Lower leg skin (tissue), 4 donors: Measurements from ENCODE around the gene TXNRD2. TPM values are rescaled to one million over a fixed set of nuclear protein-coding genes. Genes with fewer than 3 reads are reported as not detected.

ENCODE experiments used
- DNase-seq, 2 donors: peaks; one replicate each; pipeline ENCODE4 v3.0.0-alpha.2; 2019; ENCODE audit warnings: low spot score in 2 of 2
- H3K4me3 ChIP-seq: fragments of 200-600 bp; sonication (generic); 2 replicates; pipeline ENCODE4 v1.5.1; 2017; ENCODE audit warnings: mild to moderate bottlenecking, low read depth; ENCODE audit not compliant: poor library complexity, severe bottlenecking
- POLR2A ChIP-seq, 2 donors: fragments of 450-650 bp; IDR thresholded peaks; one replicate each; pipeline ENCODE4 v1.6.1; 2016 to 2017; ENCODE audit warnings: antibody characterized with exemption in 2 of 2, mild to moderate bottlenecking in 1 of 2, moderate library complexity in 1 of 2
- WGBS, 2 donors: methylation state at CpG; one replicate each; pipeline ENCODE4 v1.1.5; 2018; 5-methylcytosine and 5-hydroxymethylcytosine counted together
- intact Hi-C: fragments of 100-400 bp; cut with DNase I; formaldehyde crosslinking; loops from one replicate; pipeline ENCODE4 v1.15.0; 2023; ENCODE audit warnings: low total_unique reads
- total RNA-seq, 4 donors: library from RNA; depleted of rRNA; stranded (reverse); fragments of >200 nt; gene quantifications; one replicate each; pipeline ENCODE4 v1.1.0, GENCODE V29; 2016
- TF ChIP-seq, protein P1 (sequence below), 3 donors: fragments of 450-650 bp; IDR thresholded peaks; one replicate each; pipeline ENCODE4 v1.5.1; 2016; ENCODE audit warnings: antibody characterized with exemption in 3 of 3, mild to moderate bottlenecking in 3 of 3, moderate library complexity in 2 of 3

The TXNRD2 gene
- total RNA-seq, 4 donors from 2014 or later = 10.9 to 16.8 (median 15.2) TPM

DNA sequence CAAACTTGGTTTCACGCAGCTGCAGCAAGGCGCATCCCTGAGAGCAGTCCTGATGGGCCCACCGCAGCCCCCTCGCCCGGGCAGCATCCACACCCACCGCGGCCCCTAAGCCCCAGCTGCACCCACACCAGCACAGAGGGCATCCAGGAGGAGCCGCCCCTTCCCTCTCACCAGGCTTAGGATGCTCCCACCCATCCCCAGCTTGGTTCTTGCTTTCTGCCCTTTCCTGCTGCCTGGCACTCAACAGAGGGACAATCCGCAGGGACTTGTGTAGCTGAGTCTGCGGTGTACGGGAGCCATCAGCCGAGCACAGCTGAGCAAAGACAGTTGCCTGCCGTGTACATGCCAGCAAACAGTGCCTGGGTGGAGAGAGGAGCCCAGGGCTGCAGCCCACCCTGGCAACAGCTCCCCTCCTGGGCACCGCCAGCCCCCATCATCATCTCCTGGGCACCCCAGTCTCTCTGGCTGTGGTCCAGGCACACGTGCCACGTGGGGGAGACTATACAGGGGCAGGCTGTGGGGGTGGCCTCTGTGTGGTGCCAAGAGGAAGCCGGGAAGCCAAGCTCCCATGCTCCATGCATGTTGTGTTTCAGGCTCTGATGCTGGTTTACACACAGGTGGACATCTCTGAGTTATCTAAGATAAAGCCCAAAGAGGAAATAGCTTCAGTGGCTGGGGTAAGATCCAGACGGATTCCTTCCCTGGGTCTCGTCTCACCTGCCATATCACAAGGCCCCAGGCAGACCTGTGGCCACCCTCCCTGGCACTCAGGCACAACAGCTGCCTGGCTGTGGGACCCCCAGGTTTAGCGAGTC lies 50.9 kb downstream of the TXNRD2 start:
- intact Hi-C loops = no loop called here
- H3K4me3 ChIP-seq = no peak overlapping the region
- TF ChIP-seq, protein P1, sequence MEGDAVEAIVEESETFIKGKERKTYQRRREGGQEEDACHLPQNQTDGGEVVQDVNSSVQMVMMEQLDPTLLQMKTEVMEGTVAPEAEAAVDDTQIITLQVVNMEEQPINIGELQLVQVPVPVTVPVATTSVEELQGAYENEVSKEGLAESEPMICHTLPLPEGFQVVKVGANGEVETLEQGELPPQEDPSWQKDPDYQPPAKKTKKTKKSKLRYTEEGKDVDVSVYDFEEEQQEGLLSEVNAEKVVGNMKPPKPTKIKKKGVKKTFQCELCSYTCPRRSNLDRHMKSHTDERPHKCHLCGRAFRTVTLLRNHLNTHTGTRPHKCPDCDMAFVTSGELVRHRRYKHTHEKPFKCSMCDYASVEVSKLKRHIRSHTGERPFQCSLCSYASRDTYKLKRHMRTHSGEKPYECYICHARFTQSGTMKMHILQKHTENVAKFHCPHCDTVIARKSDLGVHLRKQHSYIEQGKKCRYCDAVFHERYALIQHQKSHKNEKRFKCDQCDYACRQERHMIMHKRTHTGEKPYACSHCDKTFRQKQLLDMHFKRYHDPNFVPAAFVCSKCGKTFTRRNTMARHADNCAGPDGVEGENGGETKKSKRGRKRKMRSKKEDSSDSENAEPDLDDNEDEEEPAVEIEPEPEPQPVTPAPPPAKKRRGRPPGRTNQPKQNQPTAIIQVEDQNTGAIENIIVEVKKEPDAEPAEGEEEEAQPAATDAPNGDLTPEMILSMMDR (IDR thresholded peaks at IDR 0.05) = no peak
- TF ChIP-seq POLR2A (IDR thresholded peaks at IDR 0.05) = no peak
- no peak for DNase-seq
- WGBS, 2 donors = 40 to 71% methylated on average over 10 to 19 of the region's 20 CpGs

- DNase-seq = no peak
- intact Hi-C loops = no loop called here
- H3K4me3 ChIP-seq = no peak overlapping the region
- TF ChIP-seq POLR2A (IDR thresholded peaks at IDR 0.05) = no peak
- TF ChIP-seq, protein P1 (IDR thresholded peaks at IDR 0.05) = no peak
- 84 to 87% methylated on average over 9 of the region's 9 CpGs for WGBS, 2 donors
Observed at GRCh38 chr22:19889951-19890350, 51.7 kb downstream of the TXNRD2 start.

GRCh38 chr22:19888131-19888746 lies 53.4 kb downstream of the TXNRD2 start:
- H3K4me3 ChIP-seq = no peak overlapping the region
- DNase-seq = no peak
- intact Hi-C loops = no loop called here
- 47 to 55% methylated on average over 13 to 17 of the region's 17 CpGs for WGBS, 2 donors
- no peak for TF ChIP-seq POLR2A (IDR thresholded peaks at IDR 0.05)
- TF ChIP-seq, protein P1 (IDR thresholded peaks at IDR 0.05) = no peak

DNA sequence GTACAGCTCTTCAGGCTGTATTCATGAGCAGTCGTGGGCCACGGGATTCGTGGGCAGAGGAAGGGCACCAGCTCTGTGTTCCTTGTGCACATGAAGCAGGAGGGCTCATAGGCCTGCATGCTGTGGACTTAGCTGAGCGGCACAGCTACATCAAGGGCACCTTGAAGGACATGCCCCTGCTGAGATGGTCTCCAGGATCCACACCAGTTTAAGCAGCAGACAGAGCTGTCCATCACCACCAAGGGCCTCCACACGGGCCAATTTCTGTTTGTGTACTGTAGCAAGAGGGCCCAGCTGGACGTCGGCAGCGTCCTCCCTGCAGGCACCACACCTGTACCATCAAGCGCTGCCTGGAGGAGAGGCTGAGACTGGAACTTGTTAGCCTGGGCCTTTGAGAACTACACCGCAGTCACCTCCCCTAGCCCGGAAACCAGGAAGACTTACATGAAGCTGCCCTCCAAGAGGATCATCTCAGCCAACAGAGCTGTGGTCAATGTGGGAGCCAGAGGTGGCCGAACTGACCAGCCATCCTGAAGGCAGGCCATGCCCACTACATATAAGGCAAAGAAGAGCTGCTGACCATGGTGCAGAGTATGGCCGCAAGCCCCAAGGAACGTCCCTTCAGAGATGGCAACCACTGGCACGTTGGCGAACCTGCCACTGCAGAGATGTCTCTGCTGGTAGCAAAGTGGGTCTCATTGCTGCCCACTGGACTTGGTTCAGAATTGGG lies 54.2 kb downstream of the TXNRD2 start:
- no peak for TF ChIP-seq POLR2A (IDR thresholded peaks at IDR 0.05)
- no peak overlapping the region for H3K4me3 ChIP-seq
- intact Hi-C loops = no loop called here
- WGBS, 2 donors = 64 to 68% methylated on average over 13 to 15 of the region's 16 CpGs
- no peak for DNase-seq

DNA sequence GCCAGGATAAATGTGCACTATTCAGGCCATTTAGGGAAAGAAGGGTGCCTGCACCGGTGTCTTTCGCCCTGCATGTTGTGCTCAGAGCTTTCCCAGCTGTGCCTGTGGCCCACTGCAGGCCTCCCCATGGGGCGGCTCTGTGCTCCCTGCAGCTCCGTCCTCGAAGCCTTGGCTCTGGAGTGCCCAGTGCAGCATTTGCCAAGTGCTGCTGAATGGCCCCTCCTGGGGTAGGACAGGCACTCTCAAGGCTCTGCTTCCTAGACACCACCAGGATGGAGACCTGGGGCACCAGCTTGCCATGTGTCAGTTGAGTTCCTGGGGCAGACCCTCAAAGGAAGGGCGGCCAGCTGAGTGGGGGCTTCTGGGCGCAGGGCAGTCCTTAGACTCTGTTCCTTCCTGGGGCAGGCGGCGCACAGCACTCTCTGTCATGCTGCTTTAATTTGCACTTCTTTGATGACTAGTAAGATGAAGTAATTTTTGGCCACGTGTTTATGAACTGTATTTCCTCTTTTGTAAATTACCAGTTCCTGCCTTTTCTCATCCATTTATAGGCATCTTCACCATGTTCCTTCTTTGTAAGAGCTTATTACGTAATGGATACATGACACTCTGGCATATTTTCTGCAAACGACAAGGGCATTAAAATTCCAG lies 54.9 kb downstream of the TXNRD2 start:
- intact Hi-C loops = no loop called here
- WGBS, 2 donors = 38 to 43% methylated on average over 11 to 12 of the region's 12 CpGs
- DNase-seq = no peak
- H3K4me3 ChIP-seq = no peak overlapping the region
- no peak for TF ChIP-seq POLR2A (IDR thresholded peaks at IDR 0.05)
- TF ChIP-seq, protein P1 (IDR thresholded peaks at IDR 0.05) = no peak
